WTC11 (cell line): ENCODE data around the gene ALK. TPM values are rescaled to one million over a fixed set of nuclear protein-coding genes. Genes with fewer than 3 reads are reported as not detected.

Experiments
- ATAC-seq: fragments of 200-7000 bp; cut with Tn5 transposase; 2 replicates; pipeline ENCODE4 v1.10.0; 2021; ENCODE audit warnings: mild to moderate bottlenecking, moderate library complexity
- CTCF ChIA-PET: fragments of 300-600 bp; sonication (Branson Sonifier 250); formaldehyde crosslinking; loops from one replicate; lab custom pipeline; 2021; ENCODE audit warnings: antibody characterized with exemption; lab: Charles Lee
- POLR2A ChIA-PET: fragments of 350-600 bp; sonication (Branson Sonifier 250); formaldehyde crosslinking; loops from one replicate; lab custom pipeline; 2021; ENCODE audit warnings: antibody characterized with exemption; lab: Charles Lee
- DNase-seq: peaks from one replicate; pipeline ENCODE4 v3.0.0; 2021; ENCODE audit warnings: low spot score
- H3K27ac Mint-ChIP-seq: 2 replicates; pipeline ENCODE4 v1.8.0; 2021; ENCODE audit warnings: mixed read lengths
- H3K27me3 Mint-ChIP-seq: 2 replicates; pipeline ENCODE4 v1.8.0; 2021; ENCODE audit warnings: low read depth, mild to moderate bottlenecking, moderate library complexity, mixed read lengths
- H3K36me3 Mint-ChIP-seq: 2 replicates; pipeline ENCODE4 v1.8.0; 2021; ENCODE audit warnings: mixed read lengths
- H3K4me1 Mint-ChIP-seq: 2 replicates; pipeline ENCODE4 v1.8.0; 2022; ENCODE audit warnings: mixed read lengths
- H3K4me3 Mint-ChIP-seq: 2 replicates; pipeline ENCODE4 v1.8.0; 2021; ENCODE audit warnings: mild to moderate bottlenecking, moderate library complexity, mixed read lengths
- H3K9me3 Mint-ChIP-seq: 2 replicates; pipeline ENCODE4 v1.8.0; 2021; ENCODE audit warnings: mixed read lengths
- CREM ChIP-seq: sonication (generic); formaldehyde crosslinking; IDR thresholded peaks from 2 replicates; pipeline ENCODE4 v1.8.1; 2022; ENCODE audit warnings: mild to moderate bottlenecking, missing genetic modification reagents, moderate library complexity
- FOXJ3 ChIP-seq: sonication (generic); formaldehyde crosslinking; IDR thresholded peaks from 2 replicates; pipeline ENCODE4 v1.9.0; 2021; ENCODE audit warnings: missing genetic modification reagents, mild to moderate bottlenecking, borderline replicate concordance
- FOXK1 ChIP-seq: sonication (generic); formaldehyde crosslinking; IDR thresholded peaks from 2 replicates; pipeline ENCODE4 v1.8.0; 2022; ENCODE audit warnings: mild to moderate bottlenecking, moderate library complexity, missing genetic modification reagents
- FOXP4 ChIP-seq: sonication (generic); formaldehyde crosslinking; IDR thresholded peaks from 2 replicates; pipeline ENCODE4 v1.8.0; 2022; ENCODE audit warnings: mild to moderate bottlenecking, missing genetic modification reagents
- HMGA2 ChIP-seq: fragments of 250-450 bp; sonication (Bioruptor Pico); IDR thresholded peaks from 2 replicates; pipeline ENCODE4 v1.4.0; 2021; ENCODE audit warnings: mild to moderate bottlenecking, moderate library complexity
- IRF2 ChIP-seq: sonication (generic); formaldehyde crosslinking; IDR thresholded peaks from 2 replicates; pipeline ENCODE4 v1.8.0; 2022; ENCODE audit warnings: low read depth, missing genetic modification reagents, borderline replicate concordance
- PRDM15 ChIP-seq: sonication (generic); formaldehyde crosslinking; IDR thresholded peaks from 2 replicates; pipeline ENCODE4 v1.8.0; 2022; ENCODE audit warnings: missing genetic modification reagents
- PRRX2 ChIP-seq: fragments of 250-450 bp; sonication (Bioruptor Pico); IDR thresholded peaks from 2 replicates; pipeline ENCODE4 v1.8.0; 2021; ENCODE audit warnings: mild to moderate bottlenecking
- SMAD3 ChIP-seq: sonication (generic); formaldehyde crosslinking; IDR thresholded peaks from 2 replicates; pipeline ENCODE4 v1.8.0; 2022; ENCODE audit warnings: missing genetic modification reagents, mild to moderate bottlenecking, borderline replicate concordance
- ZNF512 ChIP-seq: sonication (generic); formaldehyde crosslinking; IDR thresholded peaks from 2 replicates; pipeline ENCODE4 v1.8.1; 2022; ENCODE audit warnings: missing genetic modification reagents, borderline replicate concordance
- total RNA-seq: library from RNA; stranded (reverse); gene quantifications from 3 replicates; pipeline ENCODE4 v1.2.3, GENCODE V29; 2021
- TF ChIP-seq, protein P1 (sequence below): fragments of 250-450 bp; sonication (Bioruptor Pico); IDR thresholded peaks from 2 replicates; pipeline ENCODE4 v1.9.0; 2021; ENCODE audit warnings: mild to moderate bottlenecking, borderline replicate concordance
- TF ChIP-seq, protein P2 (sequence below): sonication (generic); formaldehyde crosslinking; IDR thresholded peaks from 2 replicates; pipeline ENCODE4 v1.8.0; 2023; ENCODE audit warnings: mild to moderate bottlenecking, missing genetic modification reagents

The ALK gene
- total RNA-seq, 1 experiment from 2014 or later = not detected

- no peak for DNase-seq
- POLR2A ChIA-PET = no interaction called here
- H3K4me3 Mint-ChIP-seq = no peak overlapping the region
- H3K36me3 Mint-ChIP-seq = no peaks in the 10 kb centered on the region
- no peaks in the 10 kb centered on the region for H3K9me3 Mint-ChIP-seq
- no peak for ATAC-seq
- H3K27ac Mint-ChIP-seq = no peak overlapping the region
- no peak for TF ChIP-seq ZNF512 (CRISPR knock-in tag)
- TF ChIP-seq, protein P1, sequence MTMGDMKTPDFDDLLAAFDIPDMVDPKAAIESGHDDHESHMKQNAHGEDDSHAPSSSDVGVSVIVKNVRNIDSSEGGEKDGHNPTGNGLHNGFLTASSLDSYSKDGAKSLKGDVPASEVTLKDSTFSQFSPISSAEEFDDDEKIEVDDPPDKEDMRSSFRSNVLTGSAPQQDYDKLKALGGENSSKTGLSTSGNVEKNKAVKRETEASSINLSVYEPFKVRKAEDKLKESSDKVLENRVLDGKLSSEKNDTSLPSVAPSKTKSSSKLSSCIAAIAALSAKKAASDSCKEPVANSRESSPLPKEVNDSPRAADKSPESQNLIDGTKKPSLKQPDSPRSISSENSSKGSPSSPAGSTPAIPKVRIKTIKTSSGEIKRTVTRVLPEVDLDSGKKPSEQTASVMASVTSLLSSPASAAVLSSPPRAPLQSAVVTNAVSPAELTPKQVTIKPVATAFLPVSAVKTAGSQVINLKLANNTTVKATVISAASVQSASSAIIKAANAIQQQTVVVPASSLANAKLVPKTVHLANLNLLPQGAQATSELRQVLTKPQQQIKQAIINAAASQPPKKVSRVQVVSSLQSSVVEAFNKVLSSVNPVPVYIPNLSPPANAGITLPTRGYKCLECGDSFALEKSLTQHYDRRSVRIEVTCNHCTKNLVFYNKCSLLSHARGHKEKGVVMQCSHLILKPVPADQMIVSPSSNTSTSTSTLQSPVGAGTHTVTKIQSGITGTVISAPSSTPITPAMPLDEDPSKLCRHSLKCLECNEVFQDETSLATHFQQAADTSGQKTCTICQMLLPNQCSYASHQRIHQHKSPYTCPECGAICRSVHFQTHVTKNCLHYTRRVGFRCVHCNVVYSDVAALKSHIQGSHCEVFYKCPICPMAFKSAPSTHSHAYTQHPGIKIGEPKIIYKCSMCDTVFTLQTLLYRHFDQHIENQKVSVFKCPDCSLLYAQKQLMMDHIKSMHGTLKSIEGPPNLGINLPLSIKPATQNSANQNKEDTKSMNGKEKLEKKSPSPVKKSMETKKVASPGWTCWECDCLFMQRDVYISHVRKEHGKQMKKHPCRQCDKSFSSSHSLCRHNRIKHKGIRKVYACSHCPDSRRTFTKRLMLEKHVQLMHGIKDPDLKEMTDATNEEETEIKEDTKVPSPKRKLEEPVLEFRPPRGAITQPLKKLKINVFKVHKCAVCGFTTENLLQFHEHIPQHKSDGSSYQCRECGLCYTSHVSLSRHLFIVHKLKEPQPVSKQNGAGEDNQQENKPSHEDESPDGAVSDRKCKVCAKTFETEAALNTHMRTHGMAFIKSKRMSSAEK (CRISPR knock-in tag) = no peak
- TF ChIP-seq HMGA2 (CRISPR knock-in tag) = no peak
- TF ChIP-seq CREM = no peak
- TF ChIP-seq FOXJ3 (CRISPR knock-in tag) = no peak
- no peak for TF ChIP-seq PRDM15 (CRISPR knock-in tag)
- TF ChIP-seq, protein P2, sequence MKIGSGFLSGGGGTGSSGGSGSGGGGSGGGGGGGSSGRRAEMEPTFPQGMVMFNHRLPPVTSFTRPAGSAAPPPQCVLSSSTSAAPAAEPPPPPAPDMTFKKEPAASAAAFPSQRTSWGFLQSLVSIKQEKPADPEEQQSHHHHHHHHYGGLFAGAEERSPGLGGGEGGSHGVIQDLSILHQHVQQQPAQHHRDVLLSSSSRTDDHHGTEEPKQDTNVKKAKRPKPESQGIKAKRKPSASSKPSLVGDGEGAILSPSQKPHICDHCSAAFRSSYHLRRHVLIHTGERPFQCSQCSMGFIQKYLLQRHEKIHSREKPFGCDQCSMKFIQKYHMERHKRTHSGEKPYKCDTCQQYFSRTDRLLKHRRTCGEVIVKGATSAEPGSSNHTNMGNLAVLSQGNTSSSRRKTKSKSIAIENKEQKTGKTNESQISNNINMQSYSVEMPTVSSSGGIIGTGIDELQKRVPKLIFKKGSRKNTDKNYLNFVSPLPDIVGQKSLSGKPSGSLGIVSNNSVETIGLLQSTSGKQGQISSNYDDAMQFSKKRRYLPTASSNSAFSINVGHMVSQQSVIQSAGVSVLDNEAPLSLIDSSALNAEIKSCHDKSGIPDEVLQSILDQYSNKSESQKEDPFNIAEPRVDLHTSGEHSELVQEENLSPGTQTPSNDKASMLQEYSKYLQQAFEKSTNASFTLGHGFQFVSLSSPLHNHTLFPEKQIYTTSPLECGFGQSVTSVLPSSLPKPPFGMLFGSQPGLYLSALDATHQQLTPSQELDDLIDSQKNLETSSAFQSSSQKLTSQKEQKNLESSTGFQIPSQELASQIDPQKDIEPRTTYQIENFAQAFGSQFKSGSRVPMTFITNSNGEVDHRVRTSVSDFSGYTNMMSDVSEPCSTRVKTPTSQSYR (CRISPR knock-in tag) = no peak
- TF ChIP-seq IRF2 (CRISPR knock-in tag) = no peak
- TF ChIP-seq, all 79 proteins: peak for 0
- CTCF ChIA-PET = no interaction called here
- Mint-ChIP-seq H3K4me1 (no peaks in the 10 kb centered on the region; the same call in 1 of the 2 replicates), H3K27me3 (no peaks in the 10 kb centered on the region)
These were observed 155.2 kb downstream of the ALK start for GRCh38 chr2:29766191-29766590.

DNA sequence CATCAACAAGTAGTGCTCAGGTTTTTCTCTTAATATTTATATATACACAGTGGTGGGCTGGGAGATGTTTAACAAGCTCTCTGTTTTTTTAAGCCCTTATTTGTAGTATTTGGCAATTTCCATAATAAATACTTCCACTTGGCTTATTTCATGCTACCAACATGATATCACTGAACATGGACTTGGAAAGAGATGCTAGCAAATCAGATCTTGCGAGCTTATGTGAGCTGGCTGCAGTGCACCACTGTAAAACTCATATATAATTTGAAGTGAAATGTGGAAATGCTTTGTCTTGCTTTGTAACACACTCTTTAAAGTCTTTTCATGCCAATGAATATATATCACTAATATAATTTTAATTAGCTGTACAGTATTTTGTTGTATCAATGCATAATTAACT, 155.7 kb downstream of the ALK start:
- Mint-ChIP-seq H3K4me3 (no peak overlapping the region), H3K27ac (no peak overlapping the region), H3K4me1 (no peaks in the 10 kb centered on the region; the same call in 1 of the 2 replicates), H3K27me3 (no peaks in the 10 kb centered on the region), H3K36me3 (no peaks in the 10 kb centered on the region), H3K9me3 (no peaks in the 10 kb centered on the region)
- no peak for DNase-seq
- POLR2A ChIA-PET = no interaction called here
- CTCF ChIA-PET = no interaction called here
- no peak for TF ChIP-seq FOXP4
- no peak for TF ChIP-seq SMAD3 (CRISPR knock-in tag)
- TF ChIP-seq PRRX2 (CRISPR knock-in tag) = no peak
- no peak for TF ChIP-seq FOXK1 (CRISPR knock-in tag)
- TF ChIP-seq, all 79 proteins: peak for 0
- ATAC-seq = no peak
